H1 (cell line): ENCODE measurements around the gene XPNPEP1. TPM values are rescaled to one million over a fixed set of nuclear protein-coding genes. Genes with fewer than 3 reads are reported as not detected.

Source experiments
- CTCF ChIA-PET: fragments of 300-600 bp; sonication (Branson Sonifier 250); formaldehyde crosslinking; loops from one replicate; lab custom pipeline; 2021; ENCODE audit not compliant: partially characterized antibody; lab: Charles Lee
- POLR2A ChIA-PET: fragments of 300-600 bp; sonication (Branson Sonifier 250); formaldehyde crosslinking; loops from one replicate; lab custom pipeline; 2021; ENCODE audit warnings: inconsistent platforms; ENCODE audit not compliant: partially characterized antibody; lab: Charles Lee
- DNase-seq, 2 experiments: peaks; one replicate each; pipeline versions ENCODE4 v3.0.0 to v3.0.0-alpha.2; 2010 to 2022; ENCODE audit warnings: low spot score in 2 of 2, low read depth in 1 of 2, mixed read lengths in 1 of 2
- FAIRE-seq: peaks from 2 replicates; lab custom pipeline; 2011; peaks lifted over from hg19 to GRCh38; lab: Jason Lieb, UNC
- H2AFZ ChIP-seq: 2 replicates; pipeline ENCODE4 v1.8.1; 2012; ENCODE audit warnings: low read length, inconsistent platforms
- H2AK5ac ChIP-seq: 2 replicates; pipeline ENCODE4 v1.6.1; 2013; ENCODE audit warnings: low read depth, low read length
- H2BK120ac ChIP-seq: replicated peaks from 2 replicates; pipeline ENCODE3; 2013; ENCODE audit warnings: low read depth, low read length, inconsistent platforms
- H2BK12ac ChIP-seq: 2 replicates; pipeline ENCODE4 v1.6.1; 2013; ENCODE audit warnings: low read depth, low read length
- H2BK15ac ChIP-seq: 2 replicates; pipeline ENCODE4 v1.6.1; 2013; ENCODE audit warnings: low read length
- H2BK20ac ChIP-seq: 2 replicates; pipeline ENCODE4 v1.6.1; 2013; ENCODE audit warnings: low read length
- H2BK5ac ChIP-seq: 2 replicates; pipeline ENCODE4 v1.6.1; 2013; ENCODE audit warnings: low read depth, low read length
- H3K14ac ChIP-seq: 2 replicates; pipeline ENCODE4 v1.6.1; 2013; ENCODE audit warnings: inconsistent platforms; ENCODE audit not compliant: insufficient read length
- H3K18ac ChIP-seq: 2 replicates; pipeline ENCODE4 v1.6.1; 2013; ENCODE audit warnings: low read length; ENCODE audit errors: extremely low read depth
- H3K23ac ChIP-seq: 2 replicates; pipeline ENCODE4 v1.6.1; 2013; ENCODE audit warnings: inconsistent platforms; ENCODE audit not compliant: insufficient read length
- H3K23me2 ChIP-seq: 2 replicates; pipeline ENCODE4 v1.6.1; 2013; ENCODE audit warnings: low read depth, low read length
- H3K27ac ChIP-seq: 2 replicates; pipeline ENCODE4 v1.6.1; 2011; ENCODE audit warnings: low read depth, low read length, inconsistent platforms
- H3K27me3 ChIP-seq, 4 experiments: replicated peaks in 1 of 4; 1 replicate in 1 of 4; 2 replicates in 3 of 4; pipeline versions ENCODE4 v1.6.1 to v1.8.1; 2011 to 2013; ENCODE audit warnings: low read length in 3 of 4, mild to moderate bottlenecking in 3 of 4, inconsistent platforms in 2 of 4, mixed read lengths in 2 of 4, moderate library complexity in 1 of 4; ENCODE audit not compliant: control insufficient read depth in 3 of 4, insufficient read depth in 3 of 4; ENCODE audit errors: extremely low read depth in 1 of 4
- H3K36me3 ChIP-seq, 4 experiments: 2 replicates each; pipeline versions ENCODE4 v1.6.1 to v1.8.1; 2011 to 2013; ENCODE audit warnings: mild to moderate bottlenecking in 4 of 4, low read length in 3 of 4, moderate library complexity in 2 of 4, control low read depth in 1 of 4, inconsistent platforms in 1 of 4; ENCODE audit not compliant: insufficient read depth in 4 of 4, control insufficient read depth in 2 of 4
- H3K4ac ChIP-seq: replicated peaks from 2 replicates; pipeline ENCODE3; 2013; ENCODE audit warnings: low read length, low read depth, mixed read lengths, inconsistent platforms; ENCODE audit not compliant: insufficient read length
- H3K4me1 ChIP-seq, 4 experiments: replicated peaks in 1 of 4; 1 replicate in 1 of 4; 2 replicates in 3 of 4; pipeline versions ENCODE4 v1.6.1 to v1.8.1; 2011 to 2013; ENCODE audit warnings: low read length in 3 of 4, inconsistent platforms in 2 of 4, mixed read lengths in 1 of 4; ENCODE audit not compliant: insufficient read depth in 4 of 4, control insufficient read depth in 3 of 4
- H3K4me2 ChIP-seq, 2 experiments: 2 replicates each; pipeline versions ENCODE4 v1.6.1 to v1.8.1; 2011 to 2013; ENCODE audit warnings: low read depth in 2 of 2, low read length in 2 of 2, control low read depth in 1 of 2, inconsistent platforms in 1 of 2, mild to moderate bottlenecking in 1 of 2; ENCODE audit not compliant: insufficient read depth in 1 of 2
- H3K4me3 ChIP-seq, 4 experiments: fragments of 200-600, 300-600 bp in 1 of 4; sonication (generic), shearing (Covaris generic), sonication (Bioruptor Twin) in 1 of 4; 2 replicates each; pipeline versions ENCODE4 v1.5.1 to v1.8.1; 2011 to 2016; ENCODE audit warnings: low read length in 4 of 4, low read depth in 3 of 4, control low read depth in 2 of 4, inconsistent platforms in 2 of 4, mild to moderate bottlenecking in 2 of 4, mixed read lengths in 1 of 4, moderate library complexity in 1 of 4; ENCODE audit not compliant: insufficient read depth in 2 of 4; ENCODE audit errors: extremely low read depth in 1 of 4
- H3K56ac ChIP-seq: replicated peaks from 2 replicates; pipeline ENCODE3; 2013; ENCODE audit warnings: low read depth, mild to moderate bottlenecking, mixed read lengths, low read length, inconsistent platforms; ENCODE audit not compliant: insufficient read length
- H3K79me1 ChIP-seq: 2 replicates; pipeline ENCODE4 v1.6.1; 2013; ENCODE audit warnings: low read depth, low read length, control low read depth
- H3K79me2 ChIP-seq, 2 experiments: 2 replicates each; pipeline versions ENCODE4 v1.6.1 to v1.8.1; 2012 to 2013; ENCODE audit warnings: low read length in 2 of 2, mild to moderate bottlenecking in 2 of 2, inconsistent platforms in 1 of 2; ENCODE audit not compliant: insufficient read depth in 2 of 2, control insufficient read depth in 1 of 2
- H3K9ac ChIP-seq, 4 experiments: replicated peaks in 1 of 4; 1 replicate in 1 of 4; 2 replicates in 3 of 4; pipeline versions ENCODE4 v1.6.1 to v1.8.1; 2011 to 2013; ENCODE audit warnings: low read depth in 3 of 4, low read length in 3 of 4, control low read depth in 2 of 4, mild to moderate bottlenecking in 2 of 4, moderate library complexity in 2 of 4, inconsistent platforms in 1 of 4; ENCODE audit errors: extremely low read depth in 1 of 4
- H3K9me3 ChIP-seq, 2 experiments: 2 replicates each; pipeline versions ENCODE4 v1.6.1 to v1.8.1; 2012 to 2013; ENCODE audit warnings: mild to moderate bottlenecking in 2 of 2, moderate library complexity in 2 of 2, control low read depth in 1 of 2, inconsistent platforms in 1 of 2, low read depth in 1 of 2, low read length in 1 of 2, mixed read lengths in 1 of 2; ENCODE audit not compliant: insufficient read depth in 2 of 2
- H4K20me1 ChIP-seq, 2 experiments: replicated peaks in 1 of 2; 2 replicates each; pipeline versions ENCODE3 to v1.8.1; 2011 to 2013; ENCODE audit warnings: inconsistent platforms in 2 of 2, low read length in 2 of 2, mild to moderate bottlenecking in 1 of 2; ENCODE audit not compliant: insufficient read depth in 2 of 2, control insufficient read depth in 1 of 2
- H4K5ac ChIP-seq: 2 replicates; pipeline ENCODE4 v1.6.1; 2013; ENCODE audit warnings: low read length, low read depth, mixed read lengths, inconsistent platforms; ENCODE audit not compliant: insufficient read length
- H4K8ac ChIP-seq: 2 replicates; pipeline ENCODE4 v1.8.0; 2013; ENCODE audit warnings: mild to moderate bottlenecking, moderate library complexity, low read length, inconsistent platforms; ENCODE audit not compliant: insufficient read depth; ENCODE audit errors: extremely low read depth
- H4K91ac ChIP-seq: replicated peaks from 2 replicates; pipeline ENCODE3; 2013; ENCODE audit warnings: low read length, mixed read lengths, inconsistent platforms; ENCODE audit not compliant: insufficient read length
- POLR2AphosphoS5 ChIP-seq: IDR thresholded peaks from 2 replicates; pipeline ENCODE4 v1.6.1; 2011; ENCODE audit warnings: low read depth, low read length
- POU5F1 ChIP-seq: IDR thresholded peaks from 2 replicates; pipeline ENCODE4 v1.6.1; 2011; ENCODE audit warnings: low read depth, mild to moderate bottlenecking, low read length, moderate library complexity
- SIRT6 ChIP-seq: IDR thresholded peaks from one replicate; pipeline ENCODE4 v1.7.1; 2012; ENCODE audit warnings: low read length, inconsistent platforms
- WGBS, 2 experiments: shearing (Covaris generic) in 1 of 2; methylation state at CpG; one replicate each; pipeline versions ENCODE4 v1.1.6 to v1.1.7; 2013 to 2015; ENCODE audit warnings: low lambda C conversion rate in 2 of 2, mixed read lengths in 2 of 2, inconsistent platforms in 1 of 2, low coverage in 1 of 2, missing lambda C conversion rate in 1 of 2; ENCODE audit not compliant: insufficient replicate concordance in 2 of 2, insufficient coverage in 1 of 2, insufficient read length in 1 of 2; ENCODE audit errors: extremely low coverage in 1 of 2, missing lambda C conversion rate in 1 of 2; 5-methylcytosine and 5-hydroxymethylcytosine counted together
- polyA plus RNA-seq, 7 experiments: library from polyadenylated mRNA; depleted of rRNA in 3 of 7; stranded (reverse) in 5 of 7; unstranded in 2 of 7; fragments of >200 nt in 5 of 7; fragments of 200-250 nt in 2 of 7; gene quantifications; 1 replicate in 5 of 7; 2 replicates in 1 of 7; 4 replicates in 1 of 7; pipeline versions ENCODE4 v1.2.1 to v1.2.3, GENCODE V29; 2011 to 2013; ENCODE audit warnings: missing spikeins in 2 of 7, mixed read lengths in 2 of 7
- total RNA-seq: library from RNA; stranded (reverse); fragmentation: NEBNext Ultra II Directional; extraction: Animal tissue kit (Norgen Biotek cat#: 25700); gene quantifications from 2 replicates; pipeline ENCODE4 v1.2.1, GENCODE V29; 2021

XPNPEP1 gene
- total and polyA plus RNA-seq, 2 of the 8 experiments (the other 6 are each of a cell fraction or from before 2014, with no cell fraction given): 61.1 to 201 TPM

- Histone ChIP-seq H3K4me1 (0 out of 7 replicates have a peak, but pooled peaks cover 0 to 2% (median 0%) of the 10 kb centered on the region in 4 experiments), H2BK15ac (no peak overlapping the region), H3K4me2 (no peak overlapping the region), H4K8ac (no peak overlapping the region), H4K20me1 (no peaks in the 10 kb centered on the region), H3K23me2 (no peaks in the 10 kb centered on the region), H3K79me1 (no peaks in the 10 kb centered on the region), H3K56ac (no peak overlapping the region), H2AFZ (no peak overlapping the region), H3K4me3 (no peak overlapping the region), H3K4ac (no peak overlapping the region), H3K27ac (no peak overlapping the region), H3K79me2 (no peaks in the 10 kb centered on the region), H3K36me3 (no peaks in the 10 kb centered on the region), H2BK120ac (no peak overlapping the region), H2AK5ac (no peak overlapping the region), H2BK12ac (no peak overlapping the region), H3K18ac (no peak overlapping the region), H3K14ac (no peak overlapping the region), H3K9me3 (peaks cover 0 to 2% of the 10 kb centered on the region in 2 experiments; a peak in 1 of 4 replicates), H3K9ac (no peak overlapping the region), H4K91ac (no peak overlapping the region), H2BK20ac (no peak overlapping the region), H3K23ac (no peak overlapping the region), H2BK5ac (no peak overlapping the region), H3K27me3 (no peaks in the 10 kb centered on the region), H4K5ac (no peak overlapping the region)
- TF ChIP-seq POU5F1 (no peak), SIRT6 (no peak), POLR2AphosphoS5 (no peak)
- ChIA-PET POLR2A (no interaction called here), CTCF (interaction anchor here (0.5 to 0.8 kb wide), 2 partner anchors 16 to 29 kb away, joined by 3 to 5 read pairs; no protein-coding TSS in a partner anchor)
- DNase-seq (no peak), FAIRE-seq (no peak)
- 71% methylated on average over 1 of the region's 1 CpG; no CpG with 5 or more reads in 1 of the 2 experiments for WGBS, 2 experiments
Observed at GRCh38 chr10:109824206-109824605, 99.1 kb downstream of the XPNPEP1 start.
